Measurements from ENCODE around the gene EGFR.

Gene EGFR

DNA sequence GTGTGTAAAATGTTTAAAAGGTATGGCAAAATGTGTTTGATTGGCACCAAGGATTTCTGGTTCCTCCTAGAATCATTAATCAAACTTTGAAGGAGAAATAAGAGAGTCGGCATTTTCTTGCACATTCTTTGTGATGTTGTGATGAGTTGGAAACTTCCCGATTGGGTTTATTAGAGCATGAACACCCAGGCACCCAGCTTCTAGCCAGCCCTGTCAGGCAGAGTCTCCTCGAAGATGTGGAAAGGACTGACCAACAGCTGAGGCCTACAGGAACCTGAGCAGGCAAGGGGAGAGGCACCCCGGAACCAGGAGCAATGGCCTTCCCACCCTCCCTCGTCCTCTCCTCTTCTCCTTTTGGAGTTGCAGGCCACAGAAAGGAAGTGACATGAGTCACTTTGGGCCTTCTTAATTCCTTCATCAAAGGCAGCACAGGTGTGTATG is 68.7 kb downstream of the EGFR start:
- H3K4me3 ChIP-seq (ENCODE audit: low read depth, low read length): no peak overlapping the region
- DNase-seq (ENCODE audit: low read depth): no peak

GRCh38 chr7:55088107-55088506 is 69.3 kb downstream of the EGFR start:
- TF ChIP-seq, protein P1, sequence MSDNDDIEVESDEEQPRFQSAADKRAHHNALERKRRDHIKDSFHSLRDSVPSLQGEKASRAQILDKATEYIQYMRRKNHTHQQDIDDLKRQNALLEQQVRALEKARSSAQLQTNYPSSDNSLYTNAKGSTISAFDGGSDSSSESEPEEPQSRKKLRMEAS (IDR thresholded peaks at IDR 0.05; ENCODE audit: low read depth, low read length): no peak
- TF ChIP-seq MYC (IDR thresholded peaks at IDR 0.05; ENCODE audit: low read depth, low read length): no peak
- no peak for DNase-seq (ENCODE audit: low read depth)
- no peak overlapping the region for H3K4me3 ChIP-seq (ENCODE audit: low read depth, low read length)

More for the DNA sequence above, 68.7 kb downstream of the EGFR start:
- TF ChIP-seq POLR2A (IDR thresholded peaks at IDR 0.05; ENCODE audit: extremely low read depth, insufficient read length): no peak
- no peak for TF ChIP-seq CTCF (IDR thresholded peaks at IDR 0.05; ENCODE audit: low read depth, low read length)
- TF ChIP-seq, protein P1 (IDR thresholded peaks at IDR 0.05; ENCODE audit: low read depth, low read length): no peak
- TF ChIP-seq MYC (IDR thresholded peaks at IDR 0.05; ENCODE audit: low read depth, low read length): no peak

GRCh38 chr7:55088620-55089019 is 69.8 kb downstream of the EGFR start:
- no peak overlapping the region for H3K4me3 ChIP-seq (ENCODE audit: low read depth, low read length)
- TF ChIP-seq MYC (IDR thresholded peaks at IDR 0.05; ENCODE audit: low read depth, low read length) (no peak), CTCF (IDR thresholded peaks at IDR 0.05; ENCODE audit: low read depth, low read length) (no peak), POLR2A (IDR thresholded peaks at IDR 0.05; ENCODE audit: extremely low read depth, insufficient read length) (no peak)
- TF ChIP-seq, protein P1 (IDR thresholded peaks at IDR 0.05; ENCODE audit: low read depth, low read length): no peak
- no peak for DNase-seq (ENCODE audit: low read depth)

DNA sequence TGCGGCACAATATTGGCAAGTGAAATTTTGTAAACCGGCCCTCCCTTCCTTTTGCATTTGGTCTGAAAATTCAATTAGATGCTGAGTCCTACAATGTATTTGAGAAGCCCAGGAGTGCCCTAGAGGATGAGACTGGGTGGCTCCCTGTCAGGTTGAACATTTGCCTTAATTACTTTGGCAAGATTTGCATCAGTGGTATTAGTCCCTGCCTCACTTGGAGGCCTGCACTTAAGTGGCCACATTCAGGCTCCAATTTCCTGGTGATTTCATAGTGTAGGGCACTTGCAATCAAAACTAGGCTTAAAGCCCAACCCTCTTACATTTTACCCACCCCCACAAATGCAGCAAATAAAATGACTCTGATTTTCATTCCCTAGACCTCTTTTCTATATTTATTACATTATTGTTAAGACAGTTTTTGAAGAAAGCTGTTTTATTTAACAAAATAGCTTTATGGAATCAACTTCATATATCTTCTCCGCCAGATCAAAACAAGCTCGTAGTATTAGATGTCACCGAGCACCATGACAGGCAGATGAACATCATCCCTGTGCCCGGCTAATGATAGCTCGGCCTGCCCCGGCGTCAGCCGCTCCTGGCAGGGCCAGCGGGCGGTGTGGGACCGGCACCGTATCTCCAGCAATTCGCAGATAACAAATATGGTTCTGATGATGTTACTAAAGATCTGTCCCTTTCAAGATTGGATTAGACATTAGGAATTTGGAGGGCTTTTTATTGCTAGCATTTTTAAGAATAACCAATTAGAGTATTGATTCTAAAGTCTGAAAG is 73.6 kb downstream of the EGFR start:
- no peak overlapping the region for H3K4me3 ChIP-seq (ENCODE audit: low read depth, low read length)
- TF ChIP-seq, protein P1 (IDR thresholded peaks at IDR 0.05; ENCODE audit: low read depth, low read length): no peak
- no peak for TF ChIP-seq POLR2A (IDR thresholded peaks at IDR 0.05; ENCODE audit: extremely low read depth, insufficient read length)
- TF ChIP-seq MYC (IDR thresholded peaks at IDR 0.05; ENCODE audit: low read depth, low read length): no peak
- no peak for TF ChIP-seq CTCF (IDR thresholded peaks at IDR 0.05; ENCODE audit: low read depth, low read length)
- no peak for DNase-seq (ENCODE audit: low read depth)

DNA sequence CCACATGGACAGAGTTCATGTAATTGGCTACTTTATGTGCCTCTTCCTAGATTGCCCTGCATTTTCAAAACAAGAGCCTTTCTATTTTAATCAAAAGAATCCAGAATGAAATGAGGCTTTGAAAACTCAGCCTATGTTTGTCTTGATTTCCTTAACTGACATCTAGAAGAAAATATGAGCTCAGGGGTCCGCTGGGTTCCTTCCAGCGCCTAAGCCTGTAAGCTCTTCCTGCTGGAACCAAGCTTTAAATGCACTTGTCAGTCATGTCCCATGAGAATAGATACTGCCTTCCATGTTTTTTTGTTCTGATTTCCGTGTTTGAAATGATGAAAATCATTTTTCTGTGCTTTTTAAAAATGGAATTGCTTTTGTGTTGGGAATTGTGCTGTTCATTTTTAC is 74.2 kb downstream of the EGFR start:
- H3K4me3 ChIP-seq (ENCODE audit: low read depth, low read length): no peak overlapping the region
- no peak for DNase-seq (ENCODE audit: low read depth)
- no peak for TF ChIP-seq MYC (IDR thresholded peaks at IDR 0.05; ENCODE audit: low read depth, low read length)
- TF ChIP-seq POLR2A (IDR thresholded peaks at IDR 0.05; ENCODE audit: extremely low read depth, insufficient read length): no peak
- TF ChIP-seq, protein P1 (IDR thresholded peaks at IDR 0.05; ENCODE audit: low read depth, low read length): no peak
- no peak for TF ChIP-seq CTCF (IDR thresholded peaks at IDR 0.05; ENCODE audit: low read depth, low read length)

- TF ChIP-seq MYC (IDR thresholded peaks at IDR 0.05; ENCODE audit: low read depth, low read length) (no peak), POLR2A (IDR thresholded peaks at IDR 0.05; ENCODE audit: extremely low read depth, insufficient read length) (no peak), CTCF (IDR thresholded peaks at IDR 0.05; ENCODE audit: low read depth, low read length) (no peak)
- TF ChIP-seq, protein P1 (IDR thresholded peaks at IDR 0.05; ENCODE audit: low read depth, low read length): no peak
- H3K4me3 ChIP-seq (ENCODE audit: low read depth, low read length): no peak overlapping the region
- no peak for DNase-seq (ENCODE audit: low read depth)
Observed at GRCh38 chr7:55093674-55094073, 74.9 kb downstream of the EGFR start.
